HEK293T (cell line): Measurements from ENCODE around the gene ATP9B.

ENCODE experiments used
- CTCF ChIA-PET: fragments of 350-600 bp; formaldehyde crosslinking; extraction: SDS; loops from one replicate; lab custom pipeline; 2021; ENCODE audit warnings: antibody characterized with exemption, inconsistent platforms; lab: Yijun Ruan, JAX
- POLR2A ChIA-PET: fragments of 350-600 bp; formaldehyde crosslinking; extraction: SDS; loops from one replicate; lab custom pipeline; 2020; ENCODE audit warnings: antibody characterized with exemption, inconsistent platforms; lab: Yijun Ruan, JAX
- DNase-seq: peaks from one replicate; pipeline ENCODE4 v3.0.0; 2012; ENCODE audit warnings: mixed read lengths; ENCODE audit errors: extremely low spot score
- ARNT ChIP-seq: fragments of 450-650 bp; IDR thresholded peaks from 2 replicates; pipeline ENCODE4 v1.6.1; 2017; ENCODE audit warnings: mild to moderate bottlenecking
- BHLHE40 ChIP-seq: fragments of 450-650 bp; IDR thresholded peaks from 2 replicates; pipeline ENCODE4 v1.6.1; 2016; ENCODE audit warnings: mild to moderate bottlenecking, moderate library complexity, borderline replicate concordance
- CTBP1 ChIP-seq: fragments of 450-650 bp; IDR thresholded peaks from 2 replicates; pipeline ENCODE4 v1.6.1; 2016; ENCODE audit warnings: borderline replicate concordance
- ELF4 ChIP-seq: fragments of 450-650 bp; IDR thresholded peaks from 2 replicates; pipeline ENCODE4 v1.6.1; 2017; ENCODE audit warnings: antibody characterized with exemption
- FOXA1 ChIP-seq: fragments of 450-650 bp; IDR thresholded peaks from 2 replicates; pipeline ENCODE4 v1.6.1; 2016; ENCODE audit warnings: mild to moderate bottlenecking
- FOXK2 ChIP-seq: fragments of 450-650 bp; IDR thresholded peaks from 2 replicates; pipeline ENCODE4 v1.6.1; 2016; ENCODE audit warnings: mild to moderate bottlenecking
- FOXM1 ChIP-seq: fragments of 450-650 bp; IDR thresholded peaks from 2 replicates; pipeline ENCODE4 v1.6.1; 2017; ENCODE audit warnings: mild to moderate bottlenecking, borderline replicate concordance
- HDGF ChIP-seq: fragments of 450-650 bp; IDR thresholded peaks from 2 replicates; pipeline ENCODE4 v1.6.1; 2017; ENCODE audit warnings: antibody characterized with exemption, borderline replicate concordance
- L3MBTL2 ChIP-seq: fragments of 450-650 bp; conservative IDR thresholded peaks from 2 replicates; pipeline ENCODE4 v1.6.1; 2016; ENCODE audit warnings: mild to moderate bottlenecking
- LEF1 ChIP-seq: fragments of 450-650 bp; IDR thresholded peaks from 2 replicates; pipeline ENCODE4 v1.6.1; 2017; ENCODE audit warnings: mild to moderate bottlenecking, borderline replicate concordance
- NFRKB ChIP-seq: fragments of 450-650 bp; IDR thresholded peaks from 2 replicates; pipeline ENCODE4 v1.6.1; 2016; ENCODE audit warnings: mild to moderate bottlenecking, moderate library complexity
- PKNOX1 ChIP-seq: fragments of 450-650 bp; IDR thresholded peaks from 2 replicates; pipeline ENCODE4 v1.6.1; 2016
- SP1 ChIP-seq: fragments of 450-650 bp; IDR thresholded peaks from 2 replicates; pipeline ENCODE4 v1.6.1; 2017
- SUZ12 ChIP-seq: fragments of 450-650 bp; IDR thresholded peaks from 2 replicates; pipeline ENCODE4 v1.6.1; 2016; ENCODE audit warnings: mild to moderate bottlenecking
- TARDBP ChIP-seq: fragments of 450-650 bp; IDR thresholded peaks from 2 replicates; pipeline ENCODE4 v1.6.1; 2016
- ZNF384 ChIP-seq: fragments of 450-650 bp; IDR thresholded peaks from 2 replicates; pipeline ENCODE4 v1.6.1; 2016

ATP9B gene

DNA sequence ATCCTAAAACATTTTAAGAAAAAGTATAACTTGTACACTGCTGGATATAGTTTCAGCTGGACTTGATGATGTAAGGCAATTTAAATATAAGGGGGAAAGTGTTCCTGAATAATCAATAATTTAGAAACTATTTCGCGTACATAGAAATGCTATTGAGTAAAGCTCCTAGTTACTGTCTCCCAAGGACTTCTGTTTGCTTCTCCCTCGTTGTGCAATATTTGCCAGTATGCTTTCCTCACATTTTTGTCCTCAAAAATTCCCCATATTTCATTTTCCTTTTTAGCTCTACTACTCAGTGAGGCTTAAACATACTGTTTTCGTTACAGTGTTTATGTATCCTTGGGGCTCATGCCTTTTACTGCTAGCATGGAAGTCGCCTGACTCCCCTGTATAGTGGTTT lies 36.9 kb downstream of the ATP9B start:
- ChIA-PET POLR2A (no interaction called here), CTCF (no interaction called here)
- DNase-seq, result no peak
- no peak for TF ChIP-seq NFRKB
- no peak for TF ChIP-seq SUZ12
- no peak for TF ChIP-seq SP1

DNA sequence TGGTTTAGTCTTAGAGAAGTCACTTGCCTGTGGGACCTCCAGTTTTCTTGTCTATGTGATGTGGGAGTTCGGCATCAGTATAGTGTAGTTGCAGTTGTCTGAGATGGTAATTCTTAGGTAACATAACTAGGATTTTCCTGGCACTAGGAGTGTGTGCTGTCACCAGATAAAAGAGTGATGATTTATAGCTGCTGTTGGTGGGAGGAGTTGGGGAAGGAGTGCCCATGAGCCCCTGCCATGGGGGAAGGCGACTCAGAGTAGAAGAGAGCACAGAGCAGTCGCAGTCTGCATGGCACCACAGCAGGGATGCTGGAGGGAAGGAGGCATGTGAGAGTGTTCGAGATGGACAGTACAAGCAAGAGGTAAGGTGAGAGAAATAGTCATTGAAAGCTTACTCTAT lies 38.7 kb downstream of the ATP9B start:
- no peak for DNase-seq
- ChIA-PET CTCF (no interaction called here), POLR2A (no interaction called here)
- TF ChIP-seq HDGF, result no peak
- TF ChIP-seq TARDBP, result no peak
- peak; percentile 61 for TF ChIP-seq PKNOX1
- no peak for TF ChIP-seq BHLHE40
- TF ChIP-seq L3MBTL2, result no peak
- TF ChIP-seq CTBP1, result no peak
- no peak for TF ChIP-seq ARNT

GRCh38 chr18:79108549-79109215 lies 39.5 kb downstream of the ATP9B start:
- ChIA-PET POLR2A (no interaction called here), CTCF (no interaction called here)
- DNase-seq, result no peak
- TF ChIP-seq ZNF384, result no peak
- no peak for TF ChIP-seq SUZ12
- no peak for TF ChIP-seq SP1
- no peak for TF ChIP-seq BHLHE40
- TF ChIP-seq FOXM1, result no peak

GRCh38 chr18:79111483-79111882 lies 42.3 kb downstream of the ATP9B start:
- TF ChIP-seq HDGF (no peak), FOXM1 (no peak), SP1 (no peak), CTBP1 (no peak), SUZ12 (no peak), ZNF384 (no peak), ELF4 (no peak), BHLHE40 (no peak), NFRKB (no peak), LEF1 (no peak), TARDBP (no peak), PKNOX1 (no peak), ARNT (no peak), L3MBTL2 (no peak), FOXA1 (no peak), FOXK2 (no peak)
- no peak for DNase-seq
- CTCF ChIA-PET, result no interaction called here
- POLR2A ChIA-PET, result no interaction called here

DNA sequence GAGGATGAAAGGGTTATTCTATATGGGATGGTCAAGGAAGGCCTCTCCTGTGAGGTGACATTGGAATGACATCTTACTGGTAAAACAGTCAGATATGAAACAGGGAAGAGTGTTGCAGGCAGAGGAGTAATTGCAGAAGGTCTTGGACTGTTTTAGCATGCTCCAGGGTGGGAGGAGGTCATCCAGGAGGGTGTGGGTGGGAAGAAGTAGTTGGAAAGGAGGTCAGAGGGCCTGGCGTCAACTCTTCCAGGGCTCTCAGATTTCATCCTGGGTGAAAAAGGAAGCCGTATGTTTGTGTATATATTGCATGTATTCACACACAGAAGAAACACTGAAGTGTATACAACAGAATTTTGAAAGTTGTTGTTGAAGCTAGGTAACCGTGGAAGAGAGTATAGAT lies 48.2 kb downstream of the ATP9B start:
- TF ChIP-seq FOXM1, result no peak
- no peak for TF ChIP-seq HDGF
- no peak for TF ChIP-seq FOXA1
- TF ChIP-seq LEF1, result no peak
- no peak for TF ChIP-seq ELF4
- DNase-seq, result peak; percentile 6
- POLR2A ChIA-PET, result no interaction called here
- CTCF ChIA-PET, result no interaction called here

DNA sequence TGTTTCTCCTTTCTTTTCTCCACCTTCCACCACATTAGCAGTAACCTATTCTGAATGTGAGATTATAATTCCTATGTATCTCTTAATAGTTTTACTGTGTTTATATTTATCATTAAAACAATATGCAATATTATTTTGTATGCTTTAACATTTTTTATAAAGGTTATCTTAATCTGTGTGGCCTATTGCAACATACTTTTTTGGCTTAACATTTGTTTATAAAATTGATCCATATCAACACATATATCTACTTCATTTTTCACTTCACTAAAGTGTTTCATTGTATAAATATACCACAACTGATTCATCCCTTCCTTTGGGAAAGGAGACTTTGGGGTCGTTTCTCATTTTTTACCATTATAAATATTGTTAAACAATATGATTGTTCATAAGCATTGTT lies 48.6 kb downstream of the ATP9B start:
- no peak for DNase-seq
- TF ChIP-seq BHLHE40 (no peak), FOXK2 (no peak), FOXA1 (no peak), ELF4 (no peak), FOXM1 (no peak), ZNF384 (no peak), ARNT (no peak), CTBP1 (no peak), SUZ12 (no peak), HDGF (no peak), NFRKB (no peak), L3MBTL2 (no peak), LEF1 (no peak), SP1 (no peak), TARDBP (no peak), PKNOX1 (no peak)
- ChIA-PET CTCF (no interaction called here), POLR2A (no interaction called here)

DNA sequence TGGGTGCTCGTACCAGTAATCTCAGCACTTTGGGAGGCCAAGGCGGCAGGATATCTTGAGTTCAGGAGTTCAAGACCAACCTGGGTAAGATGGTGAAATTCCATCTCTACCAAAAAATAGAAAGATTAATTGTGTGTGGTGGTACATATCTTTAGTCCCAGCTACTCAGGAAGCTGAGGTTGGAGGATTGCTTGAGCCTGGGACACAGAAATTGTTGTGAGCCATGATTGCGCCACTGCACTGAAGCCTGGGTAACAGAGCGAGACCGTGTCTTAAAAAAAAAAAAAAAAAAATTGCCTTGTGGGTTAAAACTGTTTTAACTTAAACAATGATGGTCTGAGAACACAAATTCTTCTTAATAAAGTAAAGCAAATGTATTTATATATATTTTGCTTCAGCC lies 49.6 kb downstream of the ATP9B start:
- TF ChIP-seq HDGF (no peak), CTBP1 (no peak), PKNOX1 (no peak), SP1 (no peak), TARDBP (no peak), NFRKB (no peak), ZNF384 (no peak), SUZ12 (no peak), ELF4 (no peak), LEF1 (no peak), L3MBTL2 (no peak), BHLHE40 (no peak), FOXK2 (no peak), FOXM1 (no peak)
- DNase-seq, result no peak
- ChIA-PET CTCF (no interaction called here), POLR2A (no interaction called here)
